Inflammatory macrophage treated with lipopolysaccharide for 4 hours (primary cell): ENCODE data around the gene TGM6.

Experiments used
- DNase-seq: peaks from one replicate; pipeline ENCODE4 v3.0.0-alpha.2; 2020

The TGM6 gene

GRCh38 chr20:2380601-2381000 is at the start of gene TGM6:
TSS of gene TGM6 (plus strand) at chr20:2380901. CDS start at chr20:2380969, 68 bp downstream.
- DNase-seq: no peak

GRCh38 chr20:2331106-2331505 is 49.6 kb upstream of the TGM6 start:
- DNase-seq: no peak

DNA sequence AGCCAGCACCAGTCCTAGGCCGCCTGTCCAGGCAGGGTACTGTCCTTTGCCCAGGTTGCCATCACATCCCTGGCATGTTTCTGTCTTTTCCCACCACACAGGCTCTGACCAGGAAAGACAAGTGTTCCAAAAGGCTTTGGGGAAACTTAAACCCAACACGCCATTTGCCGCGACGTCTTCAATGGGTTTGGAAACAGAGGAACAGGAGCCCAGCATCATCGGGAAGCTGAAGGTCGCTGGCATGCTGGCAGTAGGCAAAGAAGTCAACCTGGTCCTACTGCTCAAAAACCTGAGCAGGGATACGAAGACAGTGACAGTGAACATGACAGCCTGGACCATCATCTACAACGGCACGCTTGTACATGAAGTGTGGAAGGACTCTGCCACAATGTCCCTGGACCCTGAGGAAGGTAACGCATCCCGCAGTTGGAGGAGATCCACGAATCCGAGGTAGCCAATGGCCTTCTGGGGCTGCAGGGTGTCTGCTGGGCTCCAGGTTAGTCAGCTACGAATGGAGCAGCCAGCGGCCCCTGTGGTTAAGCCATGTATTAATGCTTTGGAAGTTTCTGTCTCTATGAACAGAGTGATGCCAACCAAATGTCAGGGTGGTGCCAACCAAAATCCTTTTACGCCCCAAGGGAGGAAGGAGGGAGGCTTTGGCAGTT is 48.7 kb upstream of the TGM6 start:
- DNase-seq: no peak

DNA sequence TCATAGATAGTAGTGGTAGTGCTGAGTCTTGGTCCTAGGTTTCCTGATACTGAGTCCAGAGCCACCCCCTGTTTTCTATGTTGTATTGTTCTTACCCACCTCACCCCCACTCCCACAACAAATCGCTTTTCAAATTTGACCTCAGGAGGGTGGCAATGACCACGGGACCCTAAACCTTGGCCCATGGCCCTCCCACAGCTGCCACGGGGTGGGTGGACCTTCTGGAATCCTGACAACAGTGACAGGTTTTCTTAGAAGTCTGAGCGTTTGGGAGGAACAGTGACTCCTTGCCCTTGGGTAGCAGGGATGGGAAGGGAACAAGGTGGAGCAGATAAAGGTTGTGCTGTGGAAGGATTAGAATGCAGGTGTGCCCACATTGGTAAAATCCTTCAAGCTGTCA is 48.0 kb upstream of the TGM6 start:
- no peak for DNase-seq

DNA sequence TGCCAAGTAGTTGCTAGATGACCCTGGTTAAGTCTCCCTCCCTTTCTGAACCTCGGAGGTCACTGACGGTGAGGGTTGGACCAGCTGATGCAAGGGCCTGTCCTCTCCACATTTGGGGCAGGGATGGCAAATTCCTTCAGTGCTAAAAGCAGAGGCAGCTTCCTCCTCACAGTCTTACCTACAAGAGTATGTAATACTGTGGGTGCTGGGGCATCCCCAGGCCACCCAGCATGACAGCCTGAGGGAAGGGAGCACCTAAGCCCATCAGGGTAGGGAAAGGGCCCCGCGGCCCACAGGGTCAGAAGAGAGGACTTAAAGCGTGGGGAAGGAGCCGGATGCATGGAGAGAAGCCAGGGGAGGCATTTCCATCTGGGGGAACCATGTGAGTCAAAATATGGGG is 46.9 kb upstream of the TGM6 start:
- DNase-seq: no peak

DNA sequence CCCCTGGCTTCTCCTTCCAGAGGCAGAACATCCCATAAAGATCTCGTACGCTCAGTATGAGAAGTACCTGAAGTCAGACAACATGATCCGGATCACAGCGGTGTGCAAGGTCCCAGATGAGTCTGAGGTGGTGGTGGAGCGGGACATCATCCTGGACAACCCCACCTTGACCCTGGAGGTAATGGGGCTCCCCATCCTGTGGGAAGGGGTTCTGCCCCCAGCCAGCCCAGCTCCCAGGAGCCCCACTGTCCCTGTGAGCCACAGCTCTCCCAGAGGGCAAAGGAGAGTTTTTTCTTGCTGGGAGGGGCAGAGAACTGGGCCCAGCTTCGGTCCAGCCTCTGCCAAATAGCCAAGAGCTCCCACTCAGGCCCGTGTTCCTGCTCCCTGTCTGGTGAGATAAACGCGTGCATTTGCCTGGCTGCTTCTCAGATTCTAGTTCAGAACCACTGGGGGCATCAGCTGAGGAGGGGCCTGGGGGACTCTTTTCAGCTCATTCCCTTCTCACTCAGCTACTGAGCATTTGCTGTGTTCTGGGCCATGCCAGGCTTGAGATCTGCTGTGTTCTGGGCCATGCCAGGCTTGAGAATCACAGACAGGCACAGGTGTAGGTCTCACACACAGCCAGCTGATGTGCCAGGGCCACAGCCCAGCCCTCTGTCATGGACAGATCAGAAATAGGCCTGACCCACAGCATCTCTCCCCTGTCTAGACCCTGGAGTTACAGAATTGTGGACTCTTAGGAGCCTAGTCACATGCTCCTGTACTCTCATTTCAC is 45.4 kb upstream of the TGM6 start:
- no peak for DNase-seq

- DNase-seq: no peak
Measured at GRCh38 chr20:2336471-2336870, 44.2 kb upstream of the TGM6 start.

DNA sequence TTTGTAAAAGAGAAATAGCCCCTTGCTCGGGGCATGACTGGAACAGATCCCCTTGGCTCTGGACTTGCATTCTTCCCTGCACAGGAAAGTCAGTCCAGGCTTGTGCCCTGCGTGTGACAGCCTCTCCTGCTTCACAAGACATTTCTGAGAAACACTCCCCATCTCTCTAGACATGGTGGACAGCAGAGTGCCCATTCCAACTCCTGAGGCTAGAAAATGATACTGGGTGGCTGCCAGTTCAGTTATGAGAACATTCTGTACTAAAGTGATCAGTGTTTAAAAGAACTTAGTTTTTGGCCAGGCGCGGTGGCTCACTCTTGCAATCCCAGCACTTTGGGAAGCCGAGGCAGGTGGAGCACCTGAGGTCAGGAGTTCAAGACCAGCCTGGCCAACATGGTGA is 43.6 kb upstream of the TGM6 start:
- DNase-seq: no peak

DNA sequence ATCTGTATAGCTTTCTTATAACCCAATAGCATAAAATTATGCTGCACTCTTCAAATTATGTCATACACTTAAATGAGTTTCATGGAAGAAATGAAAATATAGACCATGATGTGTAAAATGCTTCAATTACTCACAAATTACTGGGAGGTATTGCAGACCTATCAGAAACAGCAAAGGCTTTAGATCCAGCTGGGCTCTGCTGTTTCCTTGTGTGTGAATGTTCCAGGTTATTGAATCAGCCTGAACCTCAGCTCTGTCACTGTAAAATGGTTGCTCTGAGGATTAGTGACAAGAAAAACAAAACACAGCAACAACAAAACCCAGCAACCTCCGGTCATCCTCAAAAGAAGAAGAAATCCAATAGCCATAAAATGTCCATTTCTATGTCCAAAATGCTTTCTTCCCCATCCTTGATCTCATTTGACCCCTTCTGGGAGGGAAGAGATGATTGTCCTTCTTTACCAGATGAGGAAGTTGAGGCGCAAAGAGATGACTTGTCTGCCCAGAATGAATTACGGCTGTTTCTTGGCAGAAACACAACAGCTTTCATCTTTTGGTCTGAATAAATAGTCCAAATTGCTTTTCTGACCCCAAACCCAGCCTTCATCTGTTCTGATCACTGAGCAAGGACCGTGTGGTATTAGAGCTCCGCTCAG is 42.2 kb upstream of the TGM6 start:
- DNase-seq: peak; percentile 46

- DNase-seq: no peak
Measured at GRCh38 chr20:2340136-2340535, 40.6 kb upstream of the TGM6 start.

DNA sequence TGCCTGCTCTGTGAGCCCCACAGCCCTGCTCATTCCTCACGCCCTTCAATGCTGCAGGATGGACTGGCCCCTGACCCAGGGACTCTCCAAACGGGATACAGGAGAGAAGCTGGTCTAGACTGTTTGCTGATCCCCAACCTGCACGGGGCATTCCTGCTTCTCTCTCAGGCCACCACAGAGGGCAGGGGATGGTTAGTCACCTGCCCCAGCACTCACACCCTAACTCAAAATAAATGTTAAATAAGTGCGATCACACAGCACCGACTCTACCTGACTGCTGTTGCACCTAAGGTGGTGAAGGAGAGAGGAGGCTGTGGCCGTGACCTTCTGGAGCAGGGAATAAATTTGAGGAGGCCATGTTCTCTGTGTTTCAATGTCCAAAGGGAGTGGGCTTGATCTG is 39.9 kb upstream of the TGM6 start:
- no peak for DNase-seq

DNA sequence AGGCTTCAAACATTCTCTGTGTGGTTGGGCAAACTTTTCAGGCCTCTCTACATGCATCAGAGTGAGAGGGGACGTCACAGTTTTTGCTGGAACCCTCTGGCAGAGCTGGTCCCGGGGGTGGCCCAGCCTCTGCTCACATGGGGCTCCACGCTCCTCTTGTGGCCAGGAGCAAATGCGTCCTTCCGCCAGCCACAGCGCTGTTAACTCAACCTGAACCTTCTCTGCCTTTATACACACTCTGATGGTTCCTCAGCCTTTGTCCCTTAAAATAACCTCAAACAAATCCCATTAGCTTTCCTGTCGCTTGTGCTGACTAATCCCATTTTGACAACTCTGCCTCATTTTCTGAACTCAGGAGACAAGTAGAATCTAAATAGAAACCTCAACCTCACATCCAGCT is 39.4 kb upstream of the TGM6 start:
- no peak for DNase-seq

GRCh38 chr20:2342243-2342642 is 38.5 kb upstream of the TGM6 start:
- no peak for DNase-seq

GRCh38 chr20:2346188-2346587 is 34.5 kb upstream of the TGM6 start:
- DNase-seq: no peak

GRCh38 chr20:2348336-2348735 is 32.4 kb upstream of the TGM6 start:
- no peak for DNase-seq

DNA sequence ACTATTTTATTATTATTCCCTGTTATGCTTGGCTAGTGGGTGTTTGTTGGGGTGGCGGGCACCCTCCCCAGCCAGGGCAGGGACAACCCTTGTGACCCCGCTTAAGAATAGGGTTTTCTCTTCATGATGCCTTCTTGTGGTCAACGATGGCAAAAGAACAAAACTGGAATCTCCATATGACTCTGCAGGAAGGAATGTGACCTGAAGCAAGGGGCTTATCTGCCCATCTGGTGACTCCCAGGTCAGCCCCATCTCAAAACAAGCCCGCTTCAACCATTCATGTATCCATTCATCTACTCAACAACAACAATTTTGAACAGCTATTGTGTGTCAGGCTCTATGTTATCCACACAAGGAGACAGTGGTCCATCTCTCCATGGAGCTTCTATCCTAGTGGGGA is 30.9 kb upstream of the TGM6 start:
- no peak for DNase-seq

- DNase-seq: no peak
Measured at GRCh38 chr20:2350606-2351005, 30.1 kb upstream of the TGM6 start.

GRCh38 chr20:2353231-2353630 is 27.5 kb upstream of the TGM6 start:
- DNase-seq: no peak

DNA sequence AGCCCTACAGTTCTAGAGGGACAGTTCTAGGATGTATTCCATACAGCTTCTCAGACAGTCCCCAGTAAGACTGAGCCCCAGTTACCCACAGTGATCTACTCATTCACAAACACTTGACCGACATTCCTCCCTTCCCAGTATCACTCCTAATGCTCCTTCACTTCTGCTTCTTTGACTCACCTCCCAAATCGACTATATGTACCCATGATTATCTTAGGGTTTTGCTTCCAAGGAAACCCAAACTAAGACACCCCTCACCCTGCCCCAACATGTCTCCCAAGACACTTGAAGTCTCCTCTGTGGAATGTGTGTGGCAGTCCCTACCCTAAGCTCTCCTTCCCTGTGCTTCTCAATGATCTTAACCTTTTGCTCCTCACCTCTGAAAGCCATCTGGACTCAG is 23.6 kb upstream of the TGM6 start:
- DNase-seq: no peak

- DNase-seq: no peak
Measured at GRCh38 chr20:2358006-2358405, 22.7 kb upstream of the TGM6 start.

GRCh38 chr20:2361035-2361593 is 19.6 kb upstream of the TGM6 start:
- no peak for DNase-seq

- no peak for DNase-seq
Measured at GRCh38 chr20:2363187-2363586, 17.5 kb upstream of the TGM6 start.

GRCh38 chr20:2363587-2363986 is 17.1 kb upstream of the TGM6 start:
- DNase-seq: no peak

DNA sequence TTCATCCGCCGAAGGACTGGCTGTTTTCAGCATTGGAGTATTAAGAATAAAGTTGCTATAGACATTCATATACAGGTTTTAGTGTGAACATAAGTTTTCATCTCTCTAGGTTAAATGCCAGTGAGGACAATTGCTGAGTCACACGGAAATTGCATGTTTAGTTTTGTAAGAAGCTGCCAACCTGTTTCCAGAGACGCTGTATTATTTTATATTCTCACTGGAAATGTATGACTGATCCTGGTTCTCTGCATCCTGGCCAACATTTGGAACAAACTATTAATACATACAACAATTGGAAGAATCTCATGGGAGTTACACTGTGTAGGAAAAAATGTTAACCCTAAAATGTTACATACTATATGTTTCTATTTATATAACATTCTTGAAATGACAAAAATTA is 16.7 kb upstream of the TGM6 start:
- no peak for DNase-seq
